SK-N-MC (cell line): ENCODE measurements around the gene DAPK1.

Source experiments
- EZH2 ChIP-seq: fragments of 200-600 bp; sonication (generic); IDR thresholded peaks from one replicate; pipeline ENCODE4 v1.6.1; 2017; ENCODE audit warnings: antibody characterized with exemption
- FOXP2 ChIP-seq: optimal IDR thresholded peaks from 2 replicates; pipeline ENCODE3; 2011; ENCODE audit warnings: mild to moderate bottlenecking, moderate library complexity; ENCODE audit not compliant: insufficient read depth; ENCODE audit errors: extremely low read length, control extremely low read depth
- POLR2AphosphoS5 ChIP-seq: IDR thresholded peaks from 2 replicates; pipeline ENCODE4 v1.6.1; 2012; ENCODE audit warnings: mild to moderate bottlenecking, low read depth, low read length, borderline replicate concordance

- no peak for TF ChIP-seq EZH2
- no peak for TF ChIP-seq POLR2AphosphoS5
- no peak for TF ChIP-seq FOXP2
Measured at GRCh38 chr9:87746186-87746585, 248.5 kb downstream of the DAPK1 start.
